H9 (cell line): Measurements from ENCODE around the gene ITSN2. TPM values are rescaled to one million over a fixed set of nuclear protein-coding genes. Genes with fewer than 3 reads are reported as not detected.

Source experiments
- DNase-seq: peaks from one replicate; pipeline ENCODE4 v3.0.0-alpha.2; 2017
- H2AFZ ChIP-seq: one replicate; pipeline ENCODE4 v1.6.1; 2013; ENCODE audit warnings: mild to moderate bottlenecking, low read length, control low read depth, moderate library complexity
- H2AK5ac ChIP-seq: 2 replicates; pipeline ENCODE4 v1.6.1; 2013; ENCODE audit warnings: low read length, control low read depth, mixed read lengths; ENCODE audit not compliant: insufficient read length
- H2BK120ac ChIP-seq: one replicate; pipeline ENCODE4 v1.6.1; 2013; ENCODE audit warnings: low read depth, mild to moderate bottlenecking, low read length, control low read depth, inconsistent platforms; ENCODE audit not compliant: poor library complexity, severe bottlenecking
- H2BK12ac ChIP-seq: 2 replicates; pipeline ENCODE4 v1.6.1; 2013; ENCODE audit warnings: low read length, control low read depth, mixed read lengths, low read depth; ENCODE audit not compliant: insufficient read length
- H2BK15ac ChIP-seq: 2 replicates; pipeline ENCODE4 v1.6.1; 2013; ENCODE audit warnings: low read depth, low read length, control low read depth
- H2BK20ac ChIP-seq: one replicate; pipeline ENCODE4 v1.6.1; 2013; ENCODE audit warnings: low read depth, mild to moderate bottlenecking, low read length, control low read depth, inconsistent platforms; ENCODE audit not compliant: poor library complexity, severe bottlenecking
- H2BK5ac ChIP-seq: 2 replicates; pipeline ENCODE4 v1.6.1; 2013; ENCODE audit warnings: low read length, control low read depth, mixed read lengths; ENCODE audit not compliant: insufficient read length
- H3K14ac ChIP-seq: 2 replicates; pipeline ENCODE4 v1.6.1; 2013; ENCODE audit warnings: low read length, control low read depth; ENCODE audit not compliant: insufficient read depth
- H3K18ac ChIP-seq: 2 replicates; pipeline ENCODE4 v1.6.1; 2013; ENCODE audit warnings: low read depth, mild to moderate bottlenecking, mixed read lengths, low read length, control low read depth; ENCODE audit not compliant: insufficient read length
- H3K23ac ChIP-seq: 2 replicates; pipeline ENCODE4 v1.6.1; 2013; ENCODE audit warnings: low read length, control low read depth, mixed read lengths, low read depth; ENCODE audit not compliant: insufficient read length
- H3K23me2 ChIP-seq: 2 replicates; pipeline ENCODE4 v1.6.1; 2013; ENCODE audit warnings: low read depth, mild to moderate bottlenecking, mixed read lengths, low read length, control low read depth; ENCODE audit not compliant: insufficient read length, poor library complexity, severe bottlenecking
- H3K27ac ChIP-seq: 2 replicates; pipeline ENCODE4 v1.5.1; 2013; ENCODE audit warnings: low read length, control low read depth, mixed read lengths, low read depth; ENCODE audit not compliant: insufficient read length
- H3K27me3 ChIP-seq: 2 replicates; pipeline ENCODE4 v1.6.1; 2013; ENCODE audit warnings: low read length, control low read depth, inconsistent platforms; ENCODE audit not compliant: insufficient read depth
- H3K4ac ChIP-seq: 2 replicates; pipeline ENCODE4 v1.6.1; 2013; ENCODE audit warnings: low read depth, mild to moderate bottlenecking, control low read depth, inconsistent platforms, low read length, moderate library complexity
- H3K4me1 ChIP-seq: 2 replicates; pipeline ENCODE4 v1.6.1; 2013; ENCODE audit warnings: low read length, control low read depth, inconsistent platforms; ENCODE audit not compliant: insufficient read depth
- H3K4me2 ChIP-seq: 2 replicates; pipeline ENCODE4 v1.6.1; 2013; ENCODE audit warnings: low read length, control low read depth, mixed read lengths; ENCODE audit not compliant: insufficient read length, insufficient read depth
- H3K56ac ChIP-seq: 2 replicates; pipeline ENCODE4 v1.6.1; 2013; ENCODE audit warnings: low read depth, mild to moderate bottlenecking, mixed read lengths, low read length, control low read depth; ENCODE audit not compliant: insufficient read length
- H3K79me1 ChIP-seq: 2 replicates; pipeline ENCODE4 v1.6.1; 2013; ENCODE audit warnings: low read depth, mild to moderate bottlenecking, moderate library complexity, low read length, control low read depth, inconsistent platforms; ENCODE audit not compliant: insufficient read depth, poor library complexity, severe bottlenecking
- H3K79me2 ChIP-seq: 2 replicates; pipeline ENCODE4 v1.6.1; 2013; ENCODE audit warnings: low read length, control low read depth, inconsistent platforms; ENCODE audit not compliant: insufficient read depth
- H3K9ac ChIP-seq: 2 replicates; pipeline ENCODE4 v1.6.1; 2013; ENCODE audit warnings: low read length, control low read depth, mixed read lengths; ENCODE audit not compliant: insufficient read length; ENCODE audit errors: extremely low read depth
- H3K9me3 ChIP-seq: one replicate; pipeline ENCODE4 v1.6.1; 2013; ENCODE audit warnings: low read depth, low read length, inconsistent platforms; ENCODE audit not compliant: control insufficient read depth
- H3T11ph ChIP-seq: one replicate; pipeline ENCODE4 v1.6.1; 2013; ENCODE audit warnings: mild to moderate bottlenecking, low read length, control low read depth, inconsistent platforms
- H4K20me1 ChIP-seq: one replicate; pipeline ENCODE4 v1.6.1; 2013; ENCODE audit not compliant: control insufficient read depth, insufficient read length, insufficient read depth
- H4K5ac ChIP-seq: 2 replicates; pipeline ENCODE4 v1.6.1; 2013; ENCODE audit warnings: low read depth, mild to moderate bottlenecking, mixed read lengths, low read length, control low read depth; ENCODE audit not compliant: insufficient read length
- H4K8ac ChIP-seq: replicated peaks from 2 replicates; pipeline ENCODE4 v1.6.1; 2013; ENCODE audit warnings: low read length, control low read depth, mixed read lengths, low read depth; ENCODE audit not compliant: insufficient read length
- H4K91ac ChIP-seq: 2 replicates; pipeline ENCODE4 v1.6.1; 2013; ENCODE audit warnings: low read depth, mild to moderate bottlenecking, moderate library complexity, mixed read lengths, low read length, control low read depth; ENCODE audit not compliant: insufficient read length
- H3K27ac Mint-ChIP-seq, 3 experiments: 2 replicates in 2 of 3; 3 replicates in 1 of 3; pipeline ENCODE4 v1.8.0; 2020 to 2021; ENCODE audit warnings: mixed read lengths in 3 of 3, mild to moderate bottlenecking in 1 of 3, moderate library complexity in 1 of 3
- H3K27me3 Mint-ChIP-seq: 2 replicates; pipeline ENCODE4 v1.8.0; 2021; ENCODE audit warnings: low read depth, mild to moderate bottlenecking, moderate library complexity, mixed read lengths
- H3K36me3 Mint-ChIP-seq, 3 experiments: 2 replicates in 2 of 3; 3 replicates in 1 of 3; pipeline ENCODE4 v1.8.0; 2020 to 2021; ENCODE audit warnings: low read depth in 3 of 3, mixed read lengths in 3 of 3; ENCODE audit not compliant: insufficient read depth in 1 of 3
- H3K4me1 Mint-ChIP-seq, 2 experiments: 2 replicates each; pipeline ENCODE4 v1.8.0; 2020; ENCODE audit warnings: mixed read lengths in 2 of 2
- H3K4me3 Mint-ChIP-seq, 2 experiments: 2 replicates in 1 of 2; 3 replicates in 1 of 2; pipeline ENCODE4 v1.8.0; 2020 to 2021; ENCODE audit warnings: mild to moderate bottlenecking in 2 of 2, mixed read lengths in 2 of 2, moderate library complexity in 1 of 2
- H3K9me3 Mint-ChIP-seq, 2 experiments: 2 replicates in 1 of 2; 3 replicates in 1 of 2; pipeline ENCODE4 v1.8.0; 2020; ENCODE audit warnings: mild to moderate bottlenecking in 2 of 2, mixed read lengths in 2 of 2, moderate library complexity in 1 of 2
- WGBS: extraction: QIAGEN DNeasy Blood & Tissue Kit; methylation state at CpG from one replicate; pipeline ENCODE4 v1.1.7; 2013; ENCODE audit warnings: missing lambda C conversion rate, low lambda C conversion rate, mixed read lengths; ENCODE audit not compliant: insufficient read length; ENCODE audit errors: extremely low coverage; 5-methylcytosine and 5-hydroxymethylcytosine counted together
- total RNA-seq: library from RNA; stranded (reverse); gene quantifications from 2 replicates; pipeline ENCODE4 v1.2.1, GENCODE V29; 2021
- TF ChIP-seq, protein P1 (sequence below): fragments of 200-600 bp; sonication (generic); conservative IDR thresholded peaks from 3 replicates; pipeline ENCODE4 v1.8.0; 2021; ENCODE audit warnings: antibody characterized with exemption, mild to moderate bottlenecking

The ITSN2 gene
- total RNA-seq, 1 experiment from 2014 or later: 17.0 TPM

- Mint-ChIP-seq H3K27ac (no peak overlapping the region), H3K27me3 (no peaks in the 10 kb centered on the region), H3K9me3 (peaks cover under 1 to 1% of the 10 kb centered on the region in 2 experiments; a peak in 2 of 5 replicates), H3K4me3 (no peak overlapping the region), H3K36me3 (peaks cover 0 to 17% (median 12%) of the 10 kb centered on the region in 3 experiments; a peak in 5 of 7 replicates), H3K4me1 (peaks cover 0 to 6% of the 10 kb centered on the region in 2 experiments; a peak in 1 of 4 replicates)
- no peaks in the 10 kb centered on the region for H3K27me3 ChIP-seq
- no peaks in the 10 kb centered on the region for H3K9me3 ChIP-seq
- H2BK120ac ChIP-seq: no peak overlapping the region
- H3K4me2 ChIP-seq: no peak overlapping the region
- no peak overlapping the region for H3K27ac ChIP-seq
- no peaks in the 10 kb centered on the region for H3K79me1 ChIP-seq
- no peak for DNase-seq
- no peaks in the 10 kb centered on the region for H3K23me2 ChIP-seq
- no peaks in the 10 kb centered on the region for H3K79me2 ChIP-seq
- no CpG with 5 or more reads among the region's 5 CpGs for WGBS
- H3K14ac ChIP-seq: no peak overlapping the region
- TF ChIP-seq, protein P1, sequence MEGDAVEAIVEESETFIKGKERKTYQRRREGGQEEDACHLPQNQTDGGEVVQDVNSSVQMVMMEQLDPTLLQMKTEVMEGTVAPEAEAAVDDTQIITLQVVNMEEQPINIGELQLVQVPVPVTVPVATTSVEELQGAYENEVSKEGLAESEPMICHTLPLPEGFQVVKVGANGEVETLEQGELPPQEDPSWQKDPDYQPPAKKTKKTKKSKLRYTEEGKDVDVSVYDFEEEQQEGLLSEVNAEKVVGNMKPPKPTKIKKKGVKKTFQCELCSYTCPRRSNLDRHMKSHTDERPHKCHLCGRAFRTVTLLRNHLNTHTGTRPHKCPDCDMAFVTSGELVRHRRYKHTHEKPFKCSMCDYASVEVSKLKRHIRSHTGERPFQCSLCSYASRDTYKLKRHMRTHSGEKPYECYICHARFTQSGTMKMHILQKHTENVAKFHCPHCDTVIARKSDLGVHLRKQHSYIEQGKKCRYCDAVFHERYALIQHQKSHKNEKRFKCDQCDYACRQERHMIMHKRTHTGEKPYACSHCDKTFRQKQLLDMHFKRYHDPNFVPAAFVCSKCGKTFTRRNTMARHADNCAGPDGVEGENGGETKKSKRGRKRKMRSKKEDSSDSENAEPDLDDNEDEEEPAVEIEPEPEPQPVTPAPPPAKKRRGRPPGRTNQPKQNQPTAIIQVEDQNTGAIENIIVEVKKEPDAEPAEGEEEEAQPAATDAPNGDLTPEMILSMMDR: no peak
- no peak overlapping the region for H4K8ac ChIP-seq
- no peak overlapping the region for H2AK5ac ChIP-seq
- no peak overlapping the region for H2BK5ac ChIP-seq
- no peak overlapping the region for H3K9ac ChIP-seq
- no peak overlapping the region for H3K56ac ChIP-seq
- H4K20me1 ChIP-seq: no peaks in the 10 kb centered on the region
- H2BK15ac ChIP-seq: no peak overlapping the region
- H2AFZ ChIP-seq: no peak overlapping the region
- H3T11ph ChIP-seq: no peak overlapping the region
- H2BK20ac ChIP-seq: no peak overlapping the region
- H2BK12ac ChIP-seq: no peak overlapping the region
- H3K18ac ChIP-seq: no peak overlapping the region
- no peak overlapping the region for H4K5ac ChIP-seq
- no peak overlapping the region for H3K4ac ChIP-seq
- H3K4me1 ChIP-seq: no peaks in the 10 kb centered on the region
- H4K91ac ChIP-seq: no peak overlapping the region
- H3K23ac ChIP-seq: no peak overlapping the region
These were observed 46.3 kb downstream of the ITSN2 start for GRCh38 chr2:24313744-24314632.
